Sigmoid colon (tissue), 7 donors: ENCODE measurements around the gene SLC25A25. TPM values are rescaled to one million over a fixed set of nuclear protein-coding genes. Genes with fewer than 3 reads are reported as not detected.
A peak's percentile ranks its signal among the peaks of the same experiment; 100 is the strongest.

Source experiments
- DNase-seq: peaks from one replicate; pipeline ENCODE4 v3.0.0-alpha.2; 2019
- H3K27ac ChIP-seq, 4 donors: fragments of 200-600 bp; sonication (generic); one replicate each; pipeline ENCODE4 v1.5.1; 2016 to 2019; ENCODE audit warnings: mild to moderate bottlenecking in 1 of 4
- H3K27me3 ChIP-seq, 3 donors: fragments of 200-600 bp; sonication (generic); one replicate each; pipeline ENCODE4 v1.5.1; 2019; ENCODE audit warnings: mild to moderate bottlenecking in 1 of 3
- H3K36me3 ChIP-seq, 4 donors: fragments of 200-600 bp; sonication (generic); one replicate each; pipeline ENCODE4 v1.5.1; 2016 to 2019
- H3K4me1 ChIP-seq, 4 donors: fragments of 200-600 bp; sonication (generic); one replicate each; pipeline ENCODE4 v1.5.1; 2017 to 2019
- H3K4me3 ChIP-seq, 4 donors: fragments of 200-600 bp; sonication (generic); one replicate each; pipeline ENCODE4 v1.5.1; 2017 to 2019; ENCODE audit warnings: mild to moderate bottlenecking in 2 of 4, moderate library complexity in 1 of 4
- H3K9me3 ChIP-seq, 4 donors: fragments of 200-600 bp in 3 of 4; sonication (generic) in 3 of 4; one replicate each; pipeline versions ENCODE4 v1.5.1 to v1.6.1; 2013 to 2019
- EP300 ChIP-seq, 4 donors: sonication (generic); formaldehyde crosslinking; IDR thresholded peaks; one replicate each; pipeline ENCODE4 v1.6.1; 2017; ENCODE audit warnings: antibody characterized with exemption in 4 of 4
- POLR2A ChIP-seq, 2 donors: fragments of 450-650 bp; IDR thresholded peaks; one replicate each; pipeline ENCODE4 v1.6.1; 2016; ENCODE audit warnings: antibody characterized with exemption in 2 of 2, mild to moderate bottlenecking in 2 of 2, moderate library complexity in 2 of 2
- POLR2AphosphoS5 ChIP-seq, 4 donors: sonication (generic); formaldehyde crosslinking; IDR thresholded peaks; one replicate each; pipeline ENCODE4 v1.6.1; 2017; ENCODE audit warnings: antibody characterized with exemption in 4 of 4
- WGBS, 2 donors: extraction: QIAGEN DNeasy Blood & Tissue Kit; methylation state at CpG; one replicate each; pipeline ENCODE4 v1.1.7; 2013; 5-methylcytosine and 5-hydroxymethylcytosine counted together
- intact Hi-C: fragments of 100-400 bp; cut with DNase I; formaldehyde crosslinking; loops from one replicate; pipeline ENCODE4 v1.15.1; 2023
- polyA plus RNA-seq, 3 donors: library from polyadenylated mRNA; stranded (reverse); fragments of 200-250 nt; gene quantifications; one replicate each; pipeline ENCODE4 v1.2.3, GENCODE V29; 2013
- total RNA-seq, 4 donors: library from RNA; depleted of rRNA; stranded (reverse); fragments of >200 nt; gene quantifications; one replicate each; pipeline ENCODE4 v1.1.0, GENCODE V29; 2016
- TF ChIP-seq, protein P1 (sequence below), 4 experiments: fragments of 450-650 bp in 3 of 4; fragments of 200-600 bp in 1 of 4; IDR thresholded peaks; one replicate each; pipeline ENCODE4 v1.5.1; 2016 to 2019; ENCODE audit warnings: antibody characterized with exemption in 4 of 4, mild to moderate bottlenecking in 3 of 4, moderate library complexity in 2 of 4
- donor health status: healthy with polysubstance abuse.
- donor health status: Bipolar disorder and iron deficiency.
- donor health status: healthy.

SLC25A25 gene
- total and polyA plus RNA-seq, 7 donors: 10.2 to 77.2 (median 16.6) TPM

- Histone ChIP-seq H3K4me1 (peaks cover 0 to 55% (median 53%) of the 10 kb centered on the region in 4 donors), H3K36me3 (no peaks in the 10 kb centered on the region), H3K4me3 (no peak overlapping the region), H3K9me3 (no peaks in the 10 kb centered on the region), H3K27ac (peak overlapping the region; percentile 91 to 98 (median 92)), H3K27me3 (no peaks in the 10 kb centered on the region)
- DNase-seq: no peak
- WGBS, 2 donors: 89 to 90% methylated on average over 16 of the region's 16 CpGs
- intact Hi-C loops: no loop called here
- TF ChIP-seq POLR2AphosphoS5 (IDR thresholded peaks at IDR 0.05): no peak
- no peak for TF ChIP-seq EP300 (IDR thresholded peaks at IDR 0.05)
- TF ChIP-seq POLR2A (IDR thresholded peaks at IDR 0.05): no peak
- TF ChIP-seq, protein P1, sequence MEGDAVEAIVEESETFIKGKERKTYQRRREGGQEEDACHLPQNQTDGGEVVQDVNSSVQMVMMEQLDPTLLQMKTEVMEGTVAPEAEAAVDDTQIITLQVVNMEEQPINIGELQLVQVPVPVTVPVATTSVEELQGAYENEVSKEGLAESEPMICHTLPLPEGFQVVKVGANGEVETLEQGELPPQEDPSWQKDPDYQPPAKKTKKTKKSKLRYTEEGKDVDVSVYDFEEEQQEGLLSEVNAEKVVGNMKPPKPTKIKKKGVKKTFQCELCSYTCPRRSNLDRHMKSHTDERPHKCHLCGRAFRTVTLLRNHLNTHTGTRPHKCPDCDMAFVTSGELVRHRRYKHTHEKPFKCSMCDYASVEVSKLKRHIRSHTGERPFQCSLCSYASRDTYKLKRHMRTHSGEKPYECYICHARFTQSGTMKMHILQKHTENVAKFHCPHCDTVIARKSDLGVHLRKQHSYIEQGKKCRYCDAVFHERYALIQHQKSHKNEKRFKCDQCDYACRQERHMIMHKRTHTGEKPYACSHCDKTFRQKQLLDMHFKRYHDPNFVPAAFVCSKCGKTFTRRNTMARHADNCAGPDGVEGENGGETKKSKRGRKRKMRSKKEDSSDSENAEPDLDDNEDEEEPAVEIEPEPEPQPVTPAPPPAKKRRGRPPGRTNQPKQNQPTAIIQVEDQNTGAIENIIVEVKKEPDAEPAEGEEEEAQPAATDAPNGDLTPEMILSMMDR (IDR thresholded peaks at IDR 0.05): no peak
Observed at GRCh38 chr9:128092199-128092977, 24.4 kb downstream of the SLC25A25 start.

DNA sequence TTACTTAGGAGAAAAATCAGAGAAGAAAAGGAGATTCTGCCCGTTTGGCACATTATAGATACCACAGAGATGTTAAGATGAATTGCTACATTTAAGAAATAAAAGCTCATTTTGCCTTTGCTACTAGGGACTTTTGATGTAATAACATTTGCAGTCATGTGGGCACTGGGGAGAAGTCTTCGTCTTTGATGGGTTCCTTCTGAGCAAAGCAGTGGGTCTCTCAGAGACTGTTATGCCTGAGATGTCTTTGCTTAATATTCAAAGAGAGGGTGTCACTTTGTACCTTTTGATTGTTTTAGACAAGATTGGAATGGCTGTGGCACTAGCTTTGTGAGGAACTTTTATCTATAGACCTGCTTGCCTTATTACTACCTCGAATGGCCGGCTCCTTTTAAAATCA lies 25.0 kb downstream of the SLC25A25 start:
- no peak for TF ChIP-seq POLR2A (IDR thresholded peaks at IDR 0.05)
- TF ChIP-seq POLR2AphosphoS5 (IDR thresholded peaks at IDR 0.05): no peak
- no peak for TF ChIP-seq EP300 (IDR thresholded peaks at IDR 0.05)
- TF ChIP-seq, protein P1 (IDR thresholded peaks at IDR 0.05): no peak
- Histone ChIP-seq H3K4me3 (no peak overlapping the region), H3K36me3 (no peaks in the 10 kb centered on the region), H3K4me1 (peaks cover 0 to 62% (median 59%) of the 10 kb centered on the region in 4 donors), H3K27ac (peak overlapping the region; percentile 91 to 98 (median 92)), H3K27me3 (no peaks in the 10 kb centered on the region), H3K9me3 (no peaks in the 10 kb centered on the region)
- 62 to 89% methylated on average over 4 of the region's 4 CpGs for WGBS, 2 donors
- DNase-seq: no peak
- intact Hi-C loops: no loop called here

DNA sequence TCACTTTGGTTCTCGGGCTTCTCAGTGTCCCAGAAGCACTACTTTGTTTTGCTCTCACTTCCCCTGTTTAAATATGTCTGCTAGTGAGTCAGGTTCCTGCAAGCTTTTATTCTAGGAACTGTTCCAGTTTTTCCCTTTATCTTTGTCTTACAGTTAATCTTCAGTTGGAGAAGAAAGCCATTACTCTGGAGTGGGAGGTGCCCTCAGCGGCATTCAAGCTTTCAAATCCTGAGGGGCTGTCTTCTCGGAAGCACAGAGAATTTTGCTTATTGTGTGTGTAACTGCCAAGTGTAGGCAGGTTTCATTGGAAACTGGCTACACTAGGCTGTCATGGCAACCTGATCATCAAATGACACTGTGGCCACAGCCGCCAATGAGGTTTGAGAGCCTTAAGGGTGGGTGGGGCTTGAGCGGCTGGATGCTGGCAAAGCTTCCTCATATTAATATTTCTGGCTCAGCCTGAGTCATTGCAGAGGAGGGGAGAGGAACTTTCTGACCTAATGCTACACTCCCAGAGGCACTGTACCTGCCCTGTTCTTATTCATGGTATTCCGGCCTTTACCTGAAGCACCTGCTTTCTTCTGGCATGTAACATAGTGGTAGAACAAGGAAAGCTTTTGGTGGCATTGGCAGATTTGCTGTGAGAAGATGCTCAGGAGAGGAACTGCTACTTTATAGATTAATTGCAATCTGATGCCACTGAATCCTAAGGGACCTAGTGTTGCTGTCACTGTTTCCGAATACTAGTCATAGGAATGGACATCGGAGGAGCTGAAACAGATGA lies 26.3 kb downstream of the SLC25A25 start:
- WGBS, 2 donors: 25 to 31% methylated on average over 8 of the region's 8 CpGs
- Histone ChIP-seq H3K9me3 (no peaks in the 10 kb centered on the region), H3K27me3 (no peaks in the 10 kb centered on the region), H3K27ac (peak overlapping the region; percentile 91 to 98 (median 92)), H3K4me1 (peaks cover 0 to 74% (median 69%) of the 10 kb centered on the region in 4 donors), H3K36me3 (no peaks in the 10 kb centered on the region), H3K4me3 (peak overlapping the region; percentile 10 to 29 (median 24))
- TF ChIP-seq POLR2AphosphoS5 (IDR thresholded peaks at IDR 0.05): peak; percentile 59 to 98 (median 78)
- peak in 1 of 2 donors; percentile 22 for TF ChIP-seq POLR2A (IDR thresholded peaks at IDR 0.05)
- peak in 3 of 4 donors; percentile 25 to 58 (median 51) for TF ChIP-seq EP300 (IDR thresholded peaks at IDR 0.05)
- TF ChIP-seq, protein P1 (IDR thresholded peaks at IDR 0.05): no peak
- intact Hi-C loops: no loop called here
- DNase-seq: peak; percentile 98

DNA sequence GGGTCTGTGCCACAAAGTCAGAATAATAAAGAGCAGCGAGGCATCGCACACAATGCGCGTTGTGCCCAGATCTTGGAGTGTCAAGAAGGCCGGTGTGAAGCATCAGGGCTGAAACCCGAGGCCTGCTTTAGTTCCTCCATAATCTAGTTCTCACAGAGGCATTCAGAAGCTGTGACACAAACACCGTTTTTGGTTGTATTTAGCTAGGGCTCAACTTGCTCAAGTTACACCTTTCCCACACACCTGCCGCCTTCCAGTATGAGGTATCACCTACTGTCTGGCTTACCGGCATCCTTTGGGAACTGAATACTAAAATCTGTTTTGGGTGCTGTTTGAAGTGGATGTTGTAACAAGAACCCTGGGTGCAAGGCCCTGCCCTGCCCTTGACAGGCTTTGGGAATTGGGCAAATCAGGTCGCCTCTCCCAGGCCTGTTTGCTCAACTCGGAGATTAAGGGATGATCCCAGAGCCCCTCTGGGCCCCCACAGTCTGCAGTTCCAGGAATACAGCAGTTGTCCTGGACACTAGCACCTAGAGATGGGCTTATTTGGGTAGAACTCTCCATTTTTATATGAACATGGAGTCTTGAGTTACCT lies 27.0 kb downstream of the SLC25A25 start:
- TF ChIP-seq, protein P1 (IDR thresholded peaks at IDR 0.05): no peak
- no peak for TF ChIP-seq POLR2A (IDR thresholded peaks at IDR 0.05)
- no peak for TF ChIP-seq POLR2AphosphoS5 (IDR thresholded peaks at IDR 0.05)
- no peak for TF ChIP-seq EP300 (IDR thresholded peaks at IDR 0.05)
- DNase-seq: no peak
- WGBS, 2 donors: 85 to 91% methylated on average over 11 of the region's 11 CpGs
- Histone ChIP-seq H3K36me3 (no peaks in the 10 kb centered on the region), H3K4me1 (peaks cover 0 to 81% (median 76%) of the 10 kb centered on the region in 4 donors), H3K27me3 (no peaks in the 10 kb centered on the region), H3K27ac (peak overlapping the region; percentile 91 to 98 (median 92)), H3K9me3 (no peaks in the 10 kb centered on the region), H3K4me3 (no peak overlapping the region)
- intact Hi-C loops: no loop called here
